BE2C (cell line): ENCODE data around the gene PRKCH.

Experiments
- DNase-seq: peaks from one replicate; pipeline ENCODE4 v3.0.0-alpha.2; 2020
- H3K27me3 ChIP-seq: fragments of 250-450 bp; sonication (Bioruptor Pico); 2 replicates; pipeline ENCODE4 v1.5.1; 2020; ENCODE audit warnings: mild to moderate bottlenecking
- H3K36me3 ChIP-seq: fragments of 250-450 bp; sonication (Bioruptor Pico); 2 replicates; pipeline ENCODE4 v1.5.1; 2020; ENCODE audit warnings: mild to moderate bottlenecking
- H3K4me1 ChIP-seq: fragments of 250-450 bp; sonication (Bioruptor Pico); 2 replicates; pipeline ENCODE4 v1.5.1; 2020
- H3K4me3 ChIP-seq: 2 replicates; pipeline ENCODE4 v1.5.1; 2011; ENCODE audit warnings: low read depth, low read length
- H3K9me3 ChIP-seq: fragments of 250-450 bp; sonication (Bioruptor Pico); 2 replicates; pipeline ENCODE4 v1.5.1; 2020
- CTCF ChIP-seq: IDR thresholded peaks from 2 replicates; pipeline ENCODE4 v1.5.1; 2012; ENCODE audit warnings: mild to moderate bottlenecking, low read depth, low read length

Gene PRKCH

GRCh38 chr14:61523751-61524150, 202.4 kb downstream of the PRKCH start:
- H3K4me3 ChIP-seq: no peak overlapping the region
- H3K9me3 ChIP-seq: no peaks in the 10 kb centered on the region
- no peak for DNase-seq
- no peaks in the 10 kb centered on the region for H3K27me3 ChIP-seq
- no peaks in the 10 kb centered on the region for H3K36me3 ChIP-seq
- TF ChIP-seq CTCF: no peak
- H3K4me1 ChIP-seq: peaks cover 38% of the 10 kb centered on the region

GRCh38 chr14:61524211-61524806, 202.9 kb downstream of the PRKCH start:
- Histone ChIP-seq H3K4me1 (peaks cover 38% of the 10 kb centered on the region), H3K4me3 (no peak overlapping the region)
- peak; percentile 33 for DNase-seq

GRCh38 chr14:61524936-61525292, 203.5 kb downstream of the PRKCH start:
- Histone ChIP-seq H3K4me3 (no peak overlapping the region), H3K4me1 (peaks cover 38% of the 10 kb centered on the region), H3K36me3 (no peaks in the 10 kb centered on the region), H3K9me3 (no peaks in the 10 kb centered on the region), H3K27me3 (no peaks in the 10 kb centered on the region)
- no peak for TF ChIP-seq CTCF
- no peak for DNase-seq

More at GRCh38 chr14:61524211-61524806, 202.9 kb downstream of the PRKCH start:
- H3K36me3 ChIP-seq: no peaks in the 10 kb centered on the region
- no peaks in the 10 kb centered on the region for H3K27me3 ChIP-seq
- no peaks in the 10 kb centered on the region for H3K9me3 ChIP-seq
- TF ChIP-seq CTCF: no peak

- H3K9me3 ChIP-seq: no peaks in the 10 kb centered on the region
- H3K27me3 ChIP-seq: no peaks in the 10 kb centered on the region
- H3K4me3 ChIP-seq: no peak overlapping the region
- H3K36me3 ChIP-seq: no peaks in the 10 kb centered on the region
- H3K4me1 ChIP-seq: peaks cover 38% of the 10 kb centered on the region
- peak; percentile 47 for DNase-seq
- no peak for TF ChIP-seq CTCF
These were observed 204.1 kb downstream of the PRKCH start for GRCh38 chr14:61525293-61526011.

- no peak for TF ChIP-seq CTCF
- peaks cover 38% of the 10 kb centered on the region for H3K4me1 ChIP-seq
- no peaks in the 10 kb centered on the region for H3K9me3 ChIP-seq
- no peak overlapping the region for H3K4me3 ChIP-seq
- H3K27me3 ChIP-seq: no peaks in the 10 kb centered on the region
- H3K36me3 ChIP-seq: no peaks in the 10 kb centered on the region
- no peak for DNase-seq
These were observed 205.3 kb downstream of the PRKCH start for GRCh38 chr14:61526405-61527312.
